ENCODE measurements around the gene CTDP1.

DNA sequence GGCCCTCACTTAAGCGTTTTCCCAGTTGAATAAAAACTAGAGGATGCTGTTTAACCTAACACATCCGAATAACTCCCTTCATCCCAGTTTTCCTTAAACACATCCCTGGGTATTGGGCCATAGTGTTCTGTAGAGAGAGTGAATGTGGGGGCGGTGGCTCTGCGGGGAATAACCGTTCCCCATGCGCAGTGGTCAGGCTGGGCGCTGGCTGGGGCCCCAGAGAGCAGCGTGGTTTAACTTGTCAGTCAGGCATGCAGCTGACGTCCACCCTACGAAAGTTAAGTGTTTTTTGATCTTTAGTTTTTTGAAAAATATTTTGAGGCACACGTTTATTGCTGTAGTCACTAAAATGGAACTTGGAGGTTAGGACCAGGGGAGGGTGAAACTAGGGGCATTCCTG, 33.7 kb downstream of the CTDP1 start:
- TF ChIP-seq, protein P1, sequence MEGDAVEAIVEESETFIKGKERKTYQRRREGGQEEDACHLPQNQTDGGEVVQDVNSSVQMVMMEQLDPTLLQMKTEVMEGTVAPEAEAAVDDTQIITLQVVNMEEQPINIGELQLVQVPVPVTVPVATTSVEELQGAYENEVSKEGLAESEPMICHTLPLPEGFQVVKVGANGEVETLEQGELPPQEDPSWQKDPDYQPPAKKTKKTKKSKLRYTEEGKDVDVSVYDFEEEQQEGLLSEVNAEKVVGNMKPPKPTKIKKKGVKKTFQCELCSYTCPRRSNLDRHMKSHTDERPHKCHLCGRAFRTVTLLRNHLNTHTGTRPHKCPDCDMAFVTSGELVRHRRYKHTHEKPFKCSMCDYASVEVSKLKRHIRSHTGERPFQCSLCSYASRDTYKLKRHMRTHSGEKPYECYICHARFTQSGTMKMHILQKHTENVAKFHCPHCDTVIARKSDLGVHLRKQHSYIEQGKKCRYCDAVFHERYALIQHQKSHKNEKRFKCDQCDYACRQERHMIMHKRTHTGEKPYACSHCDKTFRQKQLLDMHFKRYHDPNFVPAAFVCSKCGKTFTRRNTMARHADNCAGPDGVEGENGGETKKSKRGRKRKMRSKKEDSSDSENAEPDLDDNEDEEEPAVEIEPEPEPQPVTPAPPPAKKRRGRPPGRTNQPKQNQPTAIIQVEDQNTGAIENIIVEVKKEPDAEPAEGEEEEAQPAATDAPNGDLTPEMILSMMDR (conservative IDR thresholded peaks at IDR 0.05; ENCODE audit: low read depth, low read length), result no peak
- no peak for TF ChIP-seq EZH2 (IDR thresholded peaks at IDR 0.05; ENCODE audit: low read length, unreplicated experiment)
- no peak for TF ChIP-seq EZH2phosphoT487 (IDR thresholded peaks at IDR 0.05; ENCODE audit: borderline replicate concordance, low read length)
